K562 (cell line): Measurements from ENCODE around the gene SERTM1. TPM values are rescaled to one million over a fixed set of nuclear protein-coding genes. Genes with fewer than 3 reads are reported as not detected.

Source experiments
- ATAC-seq: fragments of 200-7000 bp; cut with Tn5 transposase; 3 replicates; pipeline ENCODE4 v1.9.1; 2020; ENCODE audit warnings: moderate library complexity
- BruUV-seq: library from RNA; stranded (reverse); fragments of 400-500 nt; replicated peaks from 2 replicates; lab custom pipeline; 2021; lab: Mats Ljungman, UMichigan
- CTCF ChIA-PET: fragments of 300-600 bp; formaldehyde crosslinking; extraction: SDS; loops from one replicate; lab custom pipeline; 2021; ENCODE audit warnings: low intra/inter-chr PET ratio; lab: Yijun Ruan, JAX
- POLR2A ChIA-PET: fragments of 300-600, 350-650 bp; sonication (Branson Sonifier 250); formaldehyde crosslinking; extraction: SDS; loops from one replicate; lab custom pipeline; 2021; ENCODE audit warnings: antibody characterized with exemption, inconsistent platforms; lab: Yijun Ruan, JAX
- DNase-seq, 4 experiments: peaks; one replicate each; pipeline versions ENCODE4 v3.0.0 to v3.0.0-alpha.2; 2011 to 2018; ENCODE audit warnings: low spot score in 3 of 4, mixed read lengths in 3 of 4; ENCODE audit errors: extremely low read depth in 1 of 4
- FAIRE-seq: peaks from 2 replicates; lab custom pipeline; 2011; peaks lifted over from hg19 to GRCh38; lab: Jason Lieb, UNC
- H2AFZ ChIP-seq: 2 replicates; pipeline ENCODE4 v1.6.0; 2011; ENCODE audit warnings: low read depth, low read length, control low read depth, inconsistent platforms
- H3K27ac ChIP-seq: fragments of 200-600 bp; 3 replicates; pipeline ENCODE4 v1.8.0; 2011; ENCODE audit warnings: low read depth, mild to moderate bottlenecking, control low read depth, inconsistent platforms, low read length, moderate library complexity, mixed read lengths; ENCODE audit errors: extremely low read depth
- H3K27me3 ChIP-seq, 2 experiments: fragments of 300-600 bp in 1 of 2; 2 replicates in 1 of 2; 3 replicates in 1 of 2; pipeline versions ENCODE4 v1.6.0 to v1.8.0; 2011; ENCODE audit warnings: inconsistent platforms in 2 of 2, low read length in 2 of 2, mild to moderate bottlenecking in 1 of 2, mixed read lengths in 1 of 2, moderate library complexity in 1 of 2; ENCODE audit not compliant: control insufficient read depth in 2 of 2, insufficient read depth in 2 of 2
- H3K36me3 ChIP-seq: fragments of 300-600 bp; 3 replicates; pipeline ENCODE4 v1.8.0; 2011; ENCODE audit warnings: mild to moderate bottlenecking, low read length, inconsistent platforms; ENCODE audit not compliant: control insufficient read depth, insufficient read depth
- H3K4me1 ChIP-seq, 2 experiments: fragments of 200-600 bp in 1 of 2; replicated peaks in 1 of 2; 2 replicates in 1 of 2; 3 replicates in 1 of 2; pipeline versions ENCODE4 v1.5.1 to v1.8.0; 2011; ENCODE audit warnings: inconsistent platforms in 2 of 2, low read length in 2 of 2, mild to moderate bottlenecking in 1 of 2, mixed read lengths in 1 of 2, moderate library complexity in 1 of 2; ENCODE audit not compliant: control insufficient read depth in 2 of 2, insufficient read depth in 2 of 2
- H3K4me2 ChIP-seq: 2 replicates; pipeline ENCODE4 v1.6.1; 2011; ENCODE audit warnings: low read length, control low read depth, inconsistent platforms, mixed read lengths; ENCODE audit not compliant: insufficient read depth
- H3K4me3 ChIP-seq: fragments of 200-600 bp; sonication (generic), shearing (Covaris generic); 2 replicates; pipeline ENCODE4 v1.5.1; 2016; ENCODE audit warnings: control low read depth, inconsistent platforms
- H3K79me2 ChIP-seq: fragments of 200-600 bp; 3 replicates; pipeline ENCODE4 v1.8.0; 2011; ENCODE audit warnings: low read length, inconsistent platforms; ENCODE audit not compliant: control insufficient read depth, insufficient read depth
- H3K9ac ChIP-seq, 2 experiments: 2 replicates each; pipeline versions ENCODE4 v1.6.0 to v1.6.1; 2011; ENCODE audit warnings: low read depth in 2 of 2, low read length in 2 of 2, control low read depth in 1 of 2, inconsistent platforms in 1 of 2, mild to moderate bottlenecking in 1 of 2, mixed read lengths in 1 of 2; ENCODE audit not compliant: insufficient read depth in 1 of 2
- H3K9me1 ChIP-seq: one replicate; pipeline ENCODE4 v1.6.0; 2011; ENCODE audit warnings: inconsistent platforms, mild to moderate bottlenecking, low read length, moderate library complexity; ENCODE audit not compliant: control insufficient read depth, insufficient read depth
- H3K9me3 ChIP-seq: replicated peaks from 2 replicates; pipeline ENCODE4 v1.5.1; 2011; ENCODE audit warnings: low read depth, low read length, inconsistent platforms; ENCODE audit not compliant: control insufficient read depth, insufficient read depth
- H4K20me1 ChIP-seq: replicated peaks from 2 replicates; pipeline ENCODE4 v1.6.1; 2011; ENCODE audit warnings: low read length, inconsistent platforms, mixed read lengths; ENCODE audit not compliant: control insufficient read depth, insufficient read depth
- CBFB ChIP-seq: sonication (generic); formaldehyde crosslinking; IDR thresholded peaks from 2 replicates; pipeline ENCODE4 v1.4.0; 2020; ENCODE audit warnings: mild to moderate bottlenecking, missing genetic modification reagents
- CHD2 ChIP-seq: IDR thresholded peaks from 2 replicates; pipeline ENCODE4 v1.6.1; 2011; ENCODE audit warnings: low read depth, low read length
- GTF2A2 ChIP-seq: IDR thresholded peaks from 2 replicates; pipeline ENCODE4 v1.6.1; 2016; ENCODE audit warnings: mild to moderate bottlenecking, missing genetic modification characterization, missing compliant biosample characterization
- ZNF124 ChIP-seq: sonication (generic); formaldehyde crosslinking; IDR thresholded peaks from 2 replicates; pipeline ENCODE4 v1.8.1; 2022; ENCODE audit warnings: missing genetic modification reagents
- WGBS: fragments of 100-300 bp; shearing (Covaris generic); methylation state at CpG from one replicate; pipeline ENCODE4 v1.1.6; 2016; ENCODE audit warnings: low coverage, mixed read lengths; ENCODE audit not compliant: insufficient coverage; ENCODE audit errors: missing lambda C conversion rate; 5-methylcytosine and 5-hydroxymethylcytosine counted together
- in situ Hi-C: fragments of 300-500 bp; cut with MboI; formaldehyde crosslinking; loops from 4 replicates; pipeline ENCODE4 v1.15.0; 2018; ENCODE audit warnings: inconsistent platforms, mixed read lengths
- intact Hi-C: fragments of 100-400 bp; cut with micrococcal nuclease; formaldehyde crosslinking; loops from 2 replicates; pipeline ENCODE4 v1.14.2; 2022
- polyA plus RNA-seq, 8 experiments: library from polyadenylated mRNA; depleted of rRNA in 4 of 8; stranded (reverse) in 5 of 8; unstranded in 3 of 8; fragments of >200 nt; fragmentation: Nextera tagmentation in 2 of 8; fragmentation: Illumina TruSeq in 1 of 8; extraction: Ambion mirVana in 2 of 8; extraction: Trizol in 1 of 8; gene quantifications; 2 replicates each; pipeline versions ENCODE4 v1.2.1 to v1.2.3, GENCODE V29; 2011 to 2014; ENCODE audit warnings: inconsistent platforms in 1 of 8, missing spikeins in 1 of 8
- total RNA-seq, 7 experiments: library from RNA; depleted of rRNA in 6 of 7; stranded (reverse); fragments of >200 nt in 6 of 7; fragmentation: Illumina TruSeq in 2 of 7; extraction: Trizol in 2 of 7; gene quantifications; 2 replicates each; pipeline versions ENCODE4 v1.2.1 to v1.2.3, GENCODE V29; 2011 to 2021; ENCODE audit warnings: low replicate concordance in 1 of 7
- TF ChIP-seq, protein P1 (sequence below): sonication (generic); formaldehyde crosslinking; IDR thresholded peaks from 2 replicates; pipeline ENCODE4 v1.8.0; 2022; ENCODE audit warnings: mild to moderate bottlenecking, missing genetic modification reagents
- TF ChIP-seq, protein P2 (sequence below): sonication (generic); formaldehyde crosslinking; IDR thresholded peaks from 2 replicates; pipeline ENCODE4 v1.9.0; 2022; ENCODE audit warnings: mild to moderate bottlenecking, missing genetic modification reagents

Gene SERTM1
- total and polyA plus RNA-seq, 9 of the 15 experiments (the other 6 are each of a cell fraction or from before 2014, with no cell fraction given), result not detected

DNA sequence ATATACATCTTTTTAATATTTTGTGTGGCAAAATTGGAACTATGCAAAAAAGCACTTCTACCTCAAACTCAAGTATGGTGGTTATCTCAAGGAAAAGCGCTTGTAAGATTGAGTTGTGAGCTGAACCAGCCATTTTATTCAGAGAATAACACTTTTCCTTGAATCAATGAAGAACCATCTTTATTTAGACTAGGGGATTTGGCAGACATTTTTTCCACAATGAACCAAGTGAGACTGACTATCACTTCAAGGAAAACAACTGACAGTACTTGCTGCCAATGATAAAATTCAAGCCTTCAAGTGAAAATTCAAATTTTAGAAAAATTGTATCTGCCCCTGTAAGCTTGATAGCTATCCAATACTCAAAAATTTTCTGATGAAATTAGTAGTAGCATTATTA is 23.2 kb upstream of the SERTM1 start:
- POLR2A ChIA-PET, result no interaction called here
- ATAC-seq, result no peak
- no peaks in the 10 kb centered on the region for H4K20me1 ChIP-seq
- TF ChIP-seq ZNF124 (CRISPR knock-in tag) (no peak), CBFB (no peak), GTF2A2 (tag) (no peak), CHD2 (no peak)
- TF ChIP-seq, protein P1, sequence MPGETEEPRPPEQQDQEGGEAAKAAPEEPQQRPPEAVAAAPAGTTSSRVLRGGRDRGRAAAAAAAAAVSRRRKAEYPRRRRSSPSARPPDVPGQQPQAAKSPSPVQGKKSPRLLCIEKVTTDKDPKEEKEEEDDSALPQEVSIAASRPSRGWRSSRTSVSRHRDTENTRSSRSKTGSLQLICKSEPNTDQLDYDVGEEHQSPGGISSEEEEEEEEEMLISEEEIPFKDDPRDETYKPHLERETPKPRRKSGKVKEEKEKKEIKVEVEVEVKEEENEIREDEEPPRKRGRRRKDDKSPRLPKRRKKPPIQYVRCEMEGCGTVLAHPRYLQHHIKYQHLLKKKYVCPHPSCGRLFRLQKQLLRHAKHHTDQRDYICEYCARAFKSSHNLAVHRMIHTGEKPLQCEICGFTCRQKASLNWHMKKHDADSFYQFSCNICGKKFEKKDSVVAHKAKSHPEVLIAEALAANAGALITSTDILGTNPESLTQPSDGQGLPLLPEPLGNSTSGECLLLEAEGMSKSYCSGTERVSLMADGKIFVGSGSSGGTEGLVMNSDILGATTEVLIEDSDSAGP (CRISPR knock-in tag), result no peak
- TF ChIP-seq, protein P2, sequence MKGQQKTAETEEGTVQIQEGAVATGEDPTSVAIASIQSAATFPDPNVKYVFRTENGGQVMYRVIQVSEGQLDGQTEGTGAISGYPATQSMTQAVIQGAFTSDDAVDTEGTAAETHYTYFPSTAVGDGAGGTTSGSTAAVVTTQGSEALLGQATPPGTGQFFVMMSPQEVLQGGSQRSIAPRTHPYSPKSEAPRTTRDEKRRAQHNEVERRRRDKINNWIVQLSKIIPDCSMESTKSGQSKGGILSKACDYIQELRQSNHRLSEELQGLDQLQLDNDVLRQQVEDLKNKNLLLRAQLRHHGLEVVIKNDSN (CRISPR knock-in tag), result no peak
- TF ChIP-seq, all 486 proteins: peak for 0
- no peaks in the 10 kb centered on the region for H3K9me1 ChIP-seq
- DNase-seq, result no peak
- CTCF ChIA-PET, result no interaction called here
- no TSS peak for BruUV-seq
- H3K9ac ChIP-seq, result no peak overlapping the region
- H3K9me3 ChIP-seq, result no peaks in the 10 kb centered on the region
- H3K36me3 ChIP-seq, result no peaks in the 10 kb centered on the region
- H3K27me3 ChIP-seq, result no peaks in the 10 kb centered on the region
- H3K27ac ChIP-seq, result no peak overlapping the region
- in situ Hi-C loops (no loop called here), intact Hi-C loops (no loop called here)
- H3K4me3 ChIP-seq, result no peak overlapping the region
- no peak for FAIRE-seq
- no peak overlapping the region for H2AFZ ChIP-seq
- 0% methylated on average over 1 of the region's 1 CpG for WGBS
- no peaks in the 10 kb centered on the region for H3K79me2 ChIP-seq
- H3K4me2 ChIP-seq, result no peak overlapping the region
- H3K4me1 ChIP-seq, result no peaks in the 10 kb centered on the region
